LNCAP (cell line): ENCODE measurements around the gene XXYLT1.

ENCODE experiments used
- CTCF ChIP-seq: fragments of 450-650 bp; IDR thresholded peaks from 2 replicates; pipeline ENCODE4 v1.5.1; 2017; ENCODE audit warnings: mild to moderate bottlenecking

Gene XXYLT1

GRCh38 chr3:195149292-195150030 lies 121.5 kb downstream of the XXYLT1 start:
- no peak for TF ChIP-seq CTCF

GRCh38 chr3:195148549-195148948 lies 122.4 kb downstream of the XXYLT1 start:
- no peak for TF ChIP-seq CTCF

GRCh38 chr3:195147649-195148080 lies 123.3 kb downstream of the XXYLT1 start:
- TF ChIP-seq CTCF, result no peak

GRCh38 chr3:195146131-195146530 lies 124.8 kb downstream of the XXYLT1 start:
- no peak for TF ChIP-seq CTCF

- no peak for TF ChIP-seq CTCF
These were observed 125.4 kb downstream of the XXYLT1 start for GRCh38 chr3:195145579-195145978.

- no peak for TF ChIP-seq CTCF
These were observed 127.7 kb downstream of the XXYLT1 start for GRCh38 chr3:195143221-195143620.

- no peak for TF ChIP-seq CTCF
These were observed 128.4 kb downstream of the XXYLT1 start for GRCh38 chr3:195142519-195142918.
